ENCODE results near the gene GARNL3.

Gene GARNL3

GRCh38 chr9:127232833-127233549, 31.6 kb upstream of the GARNL3 start:
- Histone ChIP-seq H3K56ac (ENCODE audit: low read length) (no peak overlapping the region), H4K8ac (ENCODE audit: low read depth, low read length) (no peak overlapping the region), H3K4me2 (ENCODE audit: low read length) (no peak overlapping the region), H2BK120ac (ENCODE audit: low read depth, low read length) (no peak overlapping the region), H3K4ac (ENCODE audit: low read depth, low read length) (no peak overlapping the region), H2AK5ac (ENCODE audit: low read length) (no peak overlapping the region), H2BK5ac (ENCODE audit: low read length) (no peak overlapping the region), H3K4me3 (ENCODE audit: low read length) (no peak overlapping the region), H3K27ac (ENCODE audit: low read depth, low read length) (no peak overlapping the region), H2BK15ac (replicated peaks; ENCODE audit: low read depth) (no peak overlapping the region), H3K23ac (ENCODE audit: low read length) (no peak overlapping the region), H3K79me1 (ENCODE audit: low read length) (no peaks in the 10 kb centered on the region), H3K4me1 (ENCODE audit: control insufficient read depth, low read depth, low read length) (no peaks in the 10 kb centered on the region), H3K79me2 (ENCODE audit: control insufficient read depth, insufficient read depth, low read length) (no peaks in the 10 kb centered on the region), H3K27me3 (ENCODE audit: insufficient read depth, low read length, poor library complexity) (no peaks in the 10 kb centered on the region), H3K9ac (ENCODE audit: low read length) (no peak overlapping the region), H3K18ac (ENCODE audit: low read length) (no peak overlapping the region), H4K5ac (ENCODE audit: low read length) (no peak overlapping the region), H3K36me3 (ENCODE audit: control insufficient read depth, insufficient read depth, low read length) (no peaks in the 10 kb centered on the region)
- no CpG with 5 or more reads among the region's 4 CpGs for WGBS (ENCODE audit: extremely low coverage, insufficient coverage, low lambda C conversion rate)
- DNase-seq = no peak

GRCh38 chr9:127233550-127233949, 31.0 kb upstream of the GARNL3 start:
- H3K4me2 ChIP-seq (ENCODE audit: low read length) = no peak overlapping the region
- no peak overlapping the region for H2AK5ac ChIP-seq (ENCODE audit: low read length)
- H3K79me2 ChIP-seq (ENCODE audit: control insufficient read depth, insufficient read depth, low read length) = no peaks in the 10 kb centered on the region
- H3K4ac ChIP-seq (ENCODE audit: low read depth, low read length) = no peak overlapping the region
- no peak overlapping the region for H2BK5ac ChIP-seq (ENCODE audit: low read length)
- H3K79me1 ChIP-seq (ENCODE audit: low read length) = no peaks in the 10 kb centered on the region
- H3K23ac ChIP-seq (ENCODE audit: low read length) = no peak overlapping the region
- no peaks in the 10 kb centered on the region for H3K4me1 ChIP-seq (ENCODE audit: control insufficient read depth, low read depth, low read length)
- no peaks in the 10 kb centered on the region for H3K36me3 ChIP-seq (ENCODE audit: control insufficient read depth, insufficient read depth, low read length)
- WGBS (ENCODE audit: extremely low coverage, insufficient coverage, low lambda C conversion rate) = no CpG with 5 or more reads among the region's 4 CpGs
- DNase-seq = no peak
- H2BK15ac ChIP-seq (replicated peaks; ENCODE audit: low read depth) = no peak overlapping the region
- no peak overlapping the region for H3K4me3 ChIP-seq (ENCODE audit: low read length)
- H2BK120ac ChIP-seq (ENCODE audit: low read depth, low read length) = no peak overlapping the region
- H4K8ac ChIP-seq (ENCODE audit: low read depth, low read length) = no peak overlapping the region
- no peak overlapping the region for H3K18ac ChIP-seq (ENCODE audit: low read length)
- H3K27me3 ChIP-seq (ENCODE audit: insufficient read depth, low read length, poor library complexity) = no peaks in the 10 kb centered on the region
- no peak overlapping the region for H3K27ac ChIP-seq (ENCODE audit: low read depth, low read length)
- H4K5ac ChIP-seq (ENCODE audit: low read length) = no peak overlapping the region
- H3K56ac ChIP-seq (ENCODE audit: low read length) = no peak overlapping the region
- no peak overlapping the region for H3K9ac ChIP-seq (ENCODE audit: low read length)

GRCh38 chr9:127233989-127234388, 30.6 kb upstream of the GARNL3 start:
- H3K27me3 ChIP-seq (ENCODE audit: insufficient read depth, low read length, poor library complexity) = no peaks in the 10 kb centered on the region
- no peak overlapping the region for H2BK5ac ChIP-seq (ENCODE audit: low read length)
- H3K4ac ChIP-seq (ENCODE audit: low read depth, low read length) = no peak overlapping the region
- no peak overlapping the region for H4K8ac ChIP-seq (ENCODE audit: low read depth, low read length)
- no peak for DNase-seq
- H3K4me3 ChIP-seq (ENCODE audit: low read length) = no peak overlapping the region
- H3K36me3 ChIP-seq (ENCODE audit: control insufficient read depth, insufficient read depth, low read length) = no peaks in the 10 kb centered on the region
- H3K9ac ChIP-seq (ENCODE audit: low read length) = no peak overlapping the region
- no peak overlapping the region for H3K4me2 ChIP-seq (ENCODE audit: low read length)
- no peak overlapping the region for H2BK120ac ChIP-seq (ENCODE audit: low read depth, low read length)
- no CpG with 5 or more reads among the region's 1 CpG for WGBS (ENCODE audit: extremely low coverage, insufficient coverage, low lambda C conversion rate)
- no peaks in the 10 kb centered on the region for H3K79me2 ChIP-seq (ENCODE audit: control insufficient read depth, insufficient read depth, low read length)
- H3K23ac ChIP-seq (ENCODE audit: low read length) = no peak overlapping the region
- H3K56ac ChIP-seq (ENCODE audit: low read length) = no peak overlapping the region
- H4K5ac ChIP-seq (ENCODE audit: low read length) = no peak overlapping the region
- no peak overlapping the region for H3K18ac ChIP-seq (ENCODE audit: low read length)
- no peaks in the 10 kb centered on the region for H3K4me1 ChIP-seq (ENCODE audit: control insufficient read depth, low read depth, low read length)
- no peak overlapping the region for H3K27ac ChIP-seq (ENCODE audit: low read depth, low read length)
- no peak overlapping the region for H2AK5ac ChIP-seq (ENCODE audit: low read length)
- H3K79me1 ChIP-seq (ENCODE audit: low read length) = no peaks in the 10 kb centered on the region
- H2BK15ac ChIP-seq (replicated peaks; ENCODE audit: low read depth) = no peak overlapping the region

DNA sequence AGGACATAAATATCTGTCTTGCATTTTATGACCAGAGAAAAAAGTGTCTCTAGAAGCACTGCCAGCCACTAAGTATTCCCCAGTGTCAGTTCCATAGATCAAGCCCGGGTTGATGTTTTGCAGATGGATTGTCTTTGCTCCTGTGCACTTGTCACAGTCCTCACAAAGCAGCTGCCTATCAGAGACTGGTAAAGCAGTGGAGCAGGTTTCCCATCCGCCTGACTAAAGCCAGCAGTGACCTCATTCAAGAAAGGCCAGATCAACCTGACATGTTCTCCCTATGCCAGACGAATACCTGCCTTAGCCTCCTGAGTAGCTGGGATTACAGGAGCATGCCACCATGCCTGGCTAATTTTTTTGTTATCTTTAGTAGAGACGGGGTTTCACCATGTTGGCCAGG, 26.8 kb upstream of the GARNL3 start:
- no CpG with 5 or more reads among the region's 4 CpGs for WGBS (ENCODE audit: extremely low coverage, insufficient coverage, low lambda C conversion rate)
- no peaks in the 10 kb centered on the region for H3K79me2 ChIP-seq (ENCODE audit: control insufficient read depth, insufficient read depth, low read length)
- no peak overlapping the region for H4K5ac ChIP-seq (ENCODE audit: low read length)
- no peaks in the 10 kb centered on the region for H3K4me1 ChIP-seq (ENCODE audit: control insufficient read depth, low read depth, low read length)
- no peak overlapping the region for H4K8ac ChIP-seq (ENCODE audit: low read depth, low read length)
- no peak overlapping the region for H3K4ac ChIP-seq (ENCODE audit: low read depth, low read length)
- no peak overlapping the region for H2AK5ac ChIP-seq (ENCODE audit: low read length)
- H3K27ac ChIP-seq (ENCODE audit: low read depth, low read length) = no peak overlapping the region
- H3K4me2 ChIP-seq (ENCODE audit: low read length) = no peak overlapping the region
- no peaks in the 10 kb centered on the region for H3K27me3 ChIP-seq (ENCODE audit: insufficient read depth, low read length, poor library complexity)
- H3K56ac ChIP-seq (ENCODE audit: low read length) = no peak overlapping the region
- no peaks in the 10 kb centered on the region for H3K36me3 ChIP-seq (ENCODE audit: control insufficient read depth, insufficient read depth, low read length)
- no peak overlapping the region for H2BK15ac ChIP-seq (replicated peaks; ENCODE audit: low read depth)
- DNase-seq = no peak
- H3K9ac ChIP-seq (ENCODE audit: low read length) = no peak overlapping the region
- H2BK120ac ChIP-seq (ENCODE audit: low read depth, low read length) = no peak overlapping the region
- no peak overlapping the region for H2BK5ac ChIP-seq (ENCODE audit: low read length)
- no peaks in the 10 kb centered on the region for H3K79me1 ChIP-seq (ENCODE audit: low read length)
- no peak overlapping the region for H3K4me3 ChIP-seq (ENCODE audit: low read length)
- no peak overlapping the region for H3K18ac ChIP-seq (ENCODE audit: low read length)
- no peak overlapping the region for H3K23ac ChIP-seq (ENCODE audit: low read length)

DNA sequence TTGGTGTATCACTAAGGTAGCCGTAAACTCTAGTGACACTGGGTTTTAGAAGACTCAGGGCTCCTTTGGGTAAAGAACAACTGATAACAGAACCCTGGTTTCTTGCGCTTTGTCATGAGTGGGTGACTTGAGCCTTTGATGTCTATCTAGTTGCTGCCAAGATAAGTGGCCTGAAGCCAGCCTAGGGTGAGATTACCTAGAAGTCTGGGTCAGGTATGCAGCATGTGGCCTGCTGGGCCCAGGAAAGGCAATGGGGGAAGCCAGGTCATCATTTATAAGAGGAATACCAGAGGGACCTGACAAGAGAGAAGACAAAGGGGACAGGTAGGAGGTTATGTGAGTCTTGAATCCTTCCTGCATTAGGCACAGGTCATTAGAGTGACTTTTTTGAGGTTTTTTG, 23.2 kb upstream of the GARNL3 start:
- Histone ChIP-seq H3K4me1 (ENCODE audit: control insufficient read depth, low read depth, low read length) (peaks cover 2% of the 10 kb centered on the region), H2AK5ac (ENCODE audit: low read length) (no peak overlapping the region), H2BK120ac (ENCODE audit: low read depth, low read length) (no peak overlapping the region), H3K18ac (ENCODE audit: low read length) (no peak overlapping the region), H3K27ac (ENCODE audit: low read depth, low read length) (no peak overlapping the region), H3K79me1 (ENCODE audit: low read length) (no peaks in the 10 kb centered on the region), H3K4ac (ENCODE audit: low read depth, low read length) (no peak overlapping the region), H2BK15ac (replicated peaks; ENCODE audit: low read depth) (no peak overlapping the region), H4K5ac (ENCODE audit: low read length) (no peak overlapping the region), H3K4me2 (ENCODE audit: low read length) (no peak overlapping the region), H4K8ac (ENCODE audit: low read depth, low read length) (no peak overlapping the region), H3K27me3 (ENCODE audit: insufficient read depth, low read length, poor library complexity) (no peaks in the 10 kb centered on the region), H3K23ac (ENCODE audit: low read length) (no peak overlapping the region), H3K9ac (ENCODE audit: low read length) (no peak overlapping the region), H2BK5ac (ENCODE audit: low read length) (no peak overlapping the region), H3K79me2 (ENCODE audit: control insufficient read depth, insufficient read depth, low read length) (no peaks in the 10 kb centered on the region), H3K56ac (ENCODE audit: low read length) (no peak overlapping the region), H3K4me3 (ENCODE audit: low read length) (no peak overlapping the region), H3K36me3 (ENCODE audit: control insufficient read depth, insufficient read depth, low read length) (no peaks in the 10 kb centered on the region)
- no CpG with 5 or more reads among the region's 2 CpGs for WGBS (ENCODE audit: extremely low coverage, insufficient coverage, low lambda C conversion rate)
- DNase-seq = peak; percentile 58
